CD14-positive monocyte (primary cell): Measurements from ENCODE around the gene SOBP. TPM values are rescaled to one million over a fixed set of nuclear protein-coding genes. Genes with fewer than 3 reads are reported as not detected.

Experiments
- DNase-seq, 3 donors: peaks; one replicate each; pipeline ENCODE4 v3.0.0-alpha.2; 2011 to 2022
- H2AFZ ChIP-seq: 2 replicates; pipeline ENCODE4 v1.6.0; 2012; ENCODE audit warnings: mild to moderate bottlenecking, low read depth, low read length, inconsistent platforms; ENCODE audit not compliant: insufficient read depth, poor library complexity, severe bottlenecking
- H3K27ac ChIP-seq, 2 donors: 1 replicate in 1 of 2; 2 replicates in 1 of 2; pipeline ENCODE4 v1.5.1; 2012 to 2013; ENCODE audit warnings: low read length in 2 of 2, control low read depth in 1 of 2, inconsistent platforms in 1 of 2, low read depth in 1 of 2, mild to moderate bottlenecking in 1 of 2
- H3K27me3 ChIP-seq, 2 donors: one replicate each; pipeline versions ENCODE4 v1.6.0 to v1.6.1; 2011 to 2013; ENCODE audit warnings: low read length in 2 of 2; ENCODE audit not compliant: control insufficient read depth in 2 of 2, insufficient read depth in 2 of 2
- H3K36me3 ChIP-seq, 2 donors: replicated peaks in 1 of 2; 1 replicate in 1 of 2; 2 replicates in 1 of 2; pipeline versions ENCODE4 v1.5.1 to v1.6.1; 2012 to 2013; ENCODE audit warnings: low read length in 2 of 2, control low read depth in 1 of 2, inconsistent platforms in 1 of 2, mild to moderate bottlenecking in 1 of 2; ENCODE audit not compliant: insufficient read depth in 2 of 2, control insufficient read depth in 1 of 2
- H3K4me1 ChIP-seq, 2 donors: 1 replicate in 1 of 2; 2 replicates in 1 of 2; pipeline versions ENCODE4 v1.5.1 to v1.6.1; 2012 to 2013; ENCODE audit warnings: low read length in 2 of 2, control low read depth in 1 of 2, inconsistent platforms in 1 of 2, mild to moderate bottlenecking in 1 of 2, moderate library complexity in 1 of 2; ENCODE audit not compliant: insufficient read depth in 2 of 2, control insufficient read depth in 1 of 2
- H3K4me2 ChIP-seq: replicated peaks from 2 replicates; pipeline ENCODE3; 2012; ENCODE audit warnings: low read length, moderate library complexity, mild to moderate bottlenecking; ENCODE audit not compliant: poor library complexity, severe bottlenecking; ENCODE audit errors: extremely low read depth
- H3K4me3 ChIP-seq, 3 experiments: fragments of 200-600 bp in 1 of 3; sonication (generic) in 1 of 3; replicated peaks in 1 of 3; 1 replicate in 2 of 3; 2 replicates in 1 of 3; pipeline ENCODE4 v1.5.1; 2011 to 2013; ENCODE audit warnings: low read length in 3 of 3, mild to moderate bottlenecking in 3 of 3, control low read depth in 2 of 3, low read depth in 2 of 3, inconsistent platforms in 1 of 3, moderate library complexity in 1 of 3
- H3K79me2 ChIP-seq: 2 replicates; pipeline ENCODE4 v1.6.0; 2012; ENCODE audit warnings: mild to moderate bottlenecking, control low read depth, inconsistent platforms, low read length, moderate library complexity; ENCODE audit not compliant: insufficient read depth
- H3K9ac ChIP-seq: 2 replicates; pipeline ENCODE4 v1.6.0; 2017; ENCODE audit warnings: low read length, mild to moderate bottlenecking; ENCODE audit not compliant: insufficient read depth, poor library complexity, severe bottlenecking
- H3K9me3 ChIP-seq, 2 donors: replicated peaks in 1 of 2; 1 replicate in 1 of 2; 2 replicates in 1 of 2; pipeline versions ENCODE4 v1.5.1 to v1.6.1; 2012 to 2013; ENCODE audit warnings: low read length in 2 of 2, control low read depth in 1 of 2; ENCODE audit not compliant: control insufficient read depth in 1 of 2, insufficient read depth in 1 of 2
- H4K20me1 ChIP-seq: 2 replicates; pipeline ENCODE4 v1.6.0; 2012; ENCODE audit warnings: mild to moderate bottlenecking, low read length, control low read depth, moderate library complexity; ENCODE audit not compliant: insufficient read depth
- H3K27ac Mint-ChIP-seq, 7 donors: one replicate each; pipeline ENCODE4 v1.8.0; 2020; ENCODE audit warnings: mild to moderate bottlenecking in 7 of 7, mixed read lengths in 7 of 7, moderate library complexity in 6 of 7, inconsistent platforms in 2 of 7
- H3K27me3 Mint-ChIP-seq, 3 donors: one replicate each; pipeline ENCODE4 v1.8.0; 2021 to 2022; ENCODE audit warnings: low read depth in 3 of 3, mild to moderate bottlenecking in 3 of 3, mixed read lengths in 3 of 3, moderate library complexity in 3 of 3, inconsistent platforms in 1 of 3
- H3K36me3 Mint-ChIP-seq, 2 donors: one replicate each; pipeline ENCODE4 v1.8.0; 2020; ENCODE audit warnings: mixed read lengths in 2 of 2, inconsistent platforms in 1 of 2, mild to moderate bottlenecking in 1 of 2
- H3K4me1 Mint-ChIP-seq: one replicate; pipeline ENCODE4 v1.8.0; 2020; ENCODE audit warnings: mild to moderate bottlenecking, mixed read lengths
- H3K4me3 Mint-ChIP-seq, 2 donors: one replicate each; pipeline ENCODE4 v1.8.0; 2020; ENCODE audit warnings: mild to moderate bottlenecking in 2 of 2, mixed read lengths in 2 of 2, moderate library complexity in 1 of 2
- H3K9me3 Mint-ChIP-seq, 7 donors: one replicate each; pipeline ENCODE4 v1.8.0; 2020 to 2022; ENCODE audit warnings: mixed read lengths in 7 of 7, mild to moderate bottlenecking in 6 of 7, moderate library complexity in 6 of 7, inconsistent platforms in 2 of 7
- CTCF ChIP-seq: fragments of 200-600 bp; IDR thresholded peaks from one replicate; pipeline ENCODE4 v1.8.0; 2022; ENCODE audit warnings: antibody characterized with exemption, mild to moderate bottlenecking
- WGBS: methylation state at CpG from one replicate; pipeline ENCODE4 v1.1.5; 2013; ENCODE audit warnings: missing lambda C conversion rate; ENCODE audit not compliant: insufficient coverage; 5-methylcytosine and 5-hydroxymethylcytosine counted together
- intact Hi-C, 2 donors: fragments of 100-400 bp; cut with micrococcal nuclease; formaldehyde crosslinking; loops; one replicate each; pipeline versions ENCODE4 v1.15.0 to v1.15.1; 2023
- polyA plus RNA-seq, 3 donors: library from polyadenylated mRNA; depleted of rRNA in 1 of 3; unstranded in 2 of 3; stranded (reverse) in 1 of 3; fragments of 300-500 nt in 2 of 3; fragments of >200 nt in 1 of 3; fragmentation: Illumina TruSeq in 2 of 3; gene quantifications; 1 replicate in 2 of 3; 2 replicates in 1 of 3; pipeline ENCODE4 v1.2.3, GENCODE V29; 2012 to 2021

The SOBP gene
- polyA plus RNA-seq, 3 donors = not detected

GRCh38 chr6:107574856-107575255 lies 84.9 kb downstream of the SOBP start:
- no peaks in the 10 kb centered on the region for H3K36me3 ChIP-seq
- no peaks in the 10 kb centered on the region for H4K20me1 ChIP-seq
- no peak overlapping the region for H3K9ac ChIP-seq
- H3K4me1 ChIP-seq = no peaks in the 10 kb centered on the region
- WGBS = 100% methylated on average over 5 of the region's 6 CpGs
- no peak overlapping the region for H3K27ac ChIP-seq
- no peak for TF ChIP-seq CTCF
- H2AFZ ChIP-seq = no peak overlapping the region
- Mint-ChIP-seq H3K27ac (no peak overlapping the region), H3K27me3 (peaks cover 0 to 8% (median 4%) of the 10 kb centered on the region in 3 donors), H3K4me1 (no peaks in the 10 kb centered on the region), H3K9me3 (peaks cover 0 to 2% (median 0%) of the 10 kb centered on the region in 7 donors), H3K4me3 (no peak overlapping the region), H3K36me3 (no peaks in the 10 kb centered on the region)
- H3K79me2 ChIP-seq = no peaks in the 10 kb centered on the region
- no peaks in the 10 kb centered on the region for H3K27me3 ChIP-seq
- intact Hi-C loops = no loop called here
- no peak overlapping the region for H3K4me3 ChIP-seq
- no peaks in the 10 kb centered on the region for H3K9me3 ChIP-seq
- DNase-seq = no peak
- H3K4me2 ChIP-seq = no peak overlapping the region

DNA sequence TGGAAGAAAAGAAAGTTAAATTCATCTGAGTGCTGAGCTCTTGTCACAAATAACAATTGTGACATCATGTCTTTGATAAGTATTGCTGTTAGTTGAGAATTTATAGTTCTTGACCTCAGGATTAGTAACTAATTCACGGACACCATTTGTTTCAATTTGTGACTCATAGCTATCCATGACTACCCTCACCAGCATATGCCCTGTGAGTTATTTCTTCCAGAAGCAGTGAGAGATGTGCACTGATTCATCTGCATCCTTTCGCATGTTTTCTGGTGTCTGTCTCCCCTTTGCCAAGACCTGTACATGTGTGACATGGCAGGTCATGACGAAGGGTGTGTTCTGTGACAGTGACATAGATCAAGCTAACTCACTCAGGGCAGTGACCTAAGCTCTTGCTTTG lies 86.9 kb downstream of the SOBP start:
- Histone ChIP-seq H4K20me1 (no peaks in the 10 kb centered on the region), H3K4me3 (no peak overlapping the region), H2AFZ (no peak overlapping the region), H3K4me2 (no peak overlapping the region), H3K9me3 (no peaks in the 10 kb centered on the region), H3K36me3 (no peaks in the 10 kb centered on the region), H3K9ac (no peak overlapping the region), H3K4me1 (no peaks in the 10 kb centered on the region), H3K27ac (no peak overlapping the region), H3K79me2 (no peaks in the 10 kb centered on the region), H3K27me3 (no peaks in the 10 kb centered on the region)
- intact Hi-C loops = no loop called here
- Mint-ChIP-seq H3K27ac (no peak overlapping the region), H3K4me1 (no peaks in the 10 kb centered on the region), H3K36me3 (no peaks in the 10 kb centered on the region), H3K27me3 (peaks cover 2 to 7% (median 6%) of the 10 kb centered on the region in 3 donors), H3K4me3 (no peak overlapping the region), H3K9me3 (peaks cover 0 to 2% (median 0%) of the 10 kb centered on the region in 7 donors)
- WGBS = 100% methylated on average over 3 of the region's 3 CpGs
- no peak for TF ChIP-seq CTCF
- no peak for DNase-seq
